ENCODE results near the gene FSTL3. TPM values are rescaled to one million over a fixed set of nuclear protein-coding genes. Genes with fewer than 3 reads are reported as not detected.
"Not testable (repeated sequence)": the region's sequence is repeated elsewhere in the genome, so short reads cannot be mapped to it uniquely, and the experiment has no call there.

Gene FSTL3
- total RNA-seq, 1 experiment from 2014 or later: 7.1 TPM

DNA sequence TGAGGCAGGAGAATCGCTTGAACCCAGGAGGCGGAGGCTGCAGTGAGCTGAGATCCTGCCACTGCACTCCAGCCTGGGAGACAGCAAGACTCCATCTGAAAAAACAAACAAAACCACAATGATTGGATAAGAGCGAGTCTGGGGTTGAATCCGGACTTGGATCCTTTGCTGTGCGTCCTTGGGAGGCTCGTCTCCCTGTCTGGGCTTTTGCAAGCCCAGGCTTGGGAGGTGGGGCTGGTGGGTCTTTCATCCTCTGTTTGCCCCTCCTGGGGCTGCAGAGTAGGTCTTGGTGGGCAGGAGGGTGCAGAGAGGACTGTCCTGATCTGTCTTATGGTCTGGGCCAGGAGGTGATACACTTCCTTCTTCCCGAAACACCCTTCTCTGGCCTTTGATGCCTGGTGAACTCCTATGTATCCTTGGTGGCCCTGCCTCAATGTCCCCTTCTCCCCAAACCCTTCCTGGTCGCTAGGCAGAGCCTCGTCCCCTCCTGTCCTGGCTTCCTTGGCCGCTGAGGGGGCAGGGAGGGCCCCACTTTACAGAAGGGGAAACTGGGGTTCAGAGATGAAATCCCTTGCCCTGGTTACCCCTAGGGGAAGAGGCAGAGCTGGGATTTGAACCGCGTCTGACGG is 49.4 kb downstream of the FSTL3 start:
- no TSS peak for BruUV-seq (replicated peaks)
- TF ChIP-seq, protein P1, sequence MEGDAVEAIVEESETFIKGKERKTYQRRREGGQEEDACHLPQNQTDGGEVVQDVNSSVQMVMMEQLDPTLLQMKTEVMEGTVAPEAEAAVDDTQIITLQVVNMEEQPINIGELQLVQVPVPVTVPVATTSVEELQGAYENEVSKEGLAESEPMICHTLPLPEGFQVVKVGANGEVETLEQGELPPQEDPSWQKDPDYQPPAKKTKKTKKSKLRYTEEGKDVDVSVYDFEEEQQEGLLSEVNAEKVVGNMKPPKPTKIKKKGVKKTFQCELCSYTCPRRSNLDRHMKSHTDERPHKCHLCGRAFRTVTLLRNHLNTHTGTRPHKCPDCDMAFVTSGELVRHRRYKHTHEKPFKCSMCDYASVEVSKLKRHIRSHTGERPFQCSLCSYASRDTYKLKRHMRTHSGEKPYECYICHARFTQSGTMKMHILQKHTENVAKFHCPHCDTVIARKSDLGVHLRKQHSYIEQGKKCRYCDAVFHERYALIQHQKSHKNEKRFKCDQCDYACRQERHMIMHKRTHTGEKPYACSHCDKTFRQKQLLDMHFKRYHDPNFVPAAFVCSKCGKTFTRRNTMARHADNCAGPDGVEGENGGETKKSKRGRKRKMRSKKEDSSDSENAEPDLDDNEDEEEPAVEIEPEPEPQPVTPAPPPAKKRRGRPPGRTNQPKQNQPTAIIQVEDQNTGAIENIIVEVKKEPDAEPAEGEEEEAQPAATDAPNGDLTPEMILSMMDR (IDR thresholded peaks at IDR 0.05; ENCODE audit: unreplicated experiment): no peak
- intact Hi-C loops (cut with micrococcal nuclease; ENCODE audit: unreplicated experiment): no loop called here
- Mint-ChIP-seq H3K9me3 (ENCODE audit: low read depth, unreplicated experiment) (no peaks in the 10 kb centered on the region), H3K36me3 (ENCODE audit: insufficient read depth, unreplicated experiment) (peaks cover 8% of the 10 kb centered on the region), H3K4me3 (ENCODE audit: low read depth, unreplicated experiment) (no peak overlapping the region), H3K27ac (ENCODE audit: unreplicated experiment) (no peak overlapping the region), H3K4me1 (ENCODE audit: low read depth, unreplicated experiment) (no peaks in the 10 kb centered on the region), H3K27me3 (ENCODE audit: unreplicated experiment) (no peaks in the 10 kb centered on the region)
- CTCF ChIA-PET: no interaction called here
- no peak for DNase-seq

DNA sequence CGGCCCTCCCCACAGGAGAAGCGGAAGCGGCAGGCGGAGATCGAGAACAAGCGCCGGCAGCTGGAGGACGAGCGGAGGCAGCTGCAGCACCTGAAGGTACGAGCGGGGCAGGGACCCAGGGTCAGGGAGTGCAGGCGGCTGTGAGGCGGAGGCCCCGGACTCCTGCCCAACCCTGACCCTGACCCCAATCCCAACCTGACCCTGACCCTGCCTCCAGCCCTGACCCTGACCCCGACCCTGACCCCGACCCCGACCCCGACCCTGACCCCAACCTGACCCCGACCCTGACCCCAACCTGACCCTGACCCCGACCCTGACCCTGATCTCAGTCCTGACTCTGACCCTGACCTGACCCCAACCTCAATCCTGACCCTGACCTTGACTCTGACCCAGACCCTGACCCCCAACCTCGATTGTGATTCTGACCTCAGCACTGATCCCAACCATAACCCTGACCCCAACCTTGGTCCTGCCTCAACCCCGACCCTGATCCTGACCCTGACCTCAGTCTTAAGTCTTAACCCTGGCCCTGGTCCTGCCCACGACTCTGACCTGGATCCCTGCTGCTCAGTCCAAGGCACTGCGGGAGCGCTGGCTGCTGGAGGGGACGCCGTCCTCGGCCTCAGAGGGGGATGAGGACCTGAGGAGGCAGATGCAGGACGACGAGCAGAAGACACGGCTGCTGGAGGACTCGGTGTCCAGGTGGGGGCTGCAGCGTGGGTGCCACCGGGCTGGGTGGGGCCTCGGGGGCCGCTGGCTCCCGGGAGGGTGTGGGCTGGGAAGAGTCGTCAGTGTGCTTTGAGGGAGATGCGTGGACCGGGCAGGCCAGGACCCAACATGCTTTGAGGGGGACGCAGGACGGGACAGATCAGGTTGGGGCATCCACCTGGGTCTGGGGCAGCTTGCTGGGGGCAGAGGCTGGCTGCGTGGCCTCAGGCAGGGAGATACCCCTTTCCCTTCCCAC is 51.1 kb downstream of the FSTL3 start:
- Mint-ChIP-seq H3K9me3 (ENCODE audit: low read depth, unreplicated experiment) (no peaks in the 10 kb centered on the region), H3K27ac (ENCODE audit: unreplicated experiment) (no peak overlapping the region), H3K4me3 (ENCODE audit: low read depth, unreplicated experiment) (no peak overlapping the region), H3K27me3 (ENCODE audit: unreplicated experiment) (no peaks in the 10 kb centered on the region), H3K4me1 (ENCODE audit: low read depth, unreplicated experiment) (no peaks in the 10 kb centered on the region), H3K36me3 (ENCODE audit: insufficient read depth, unreplicated experiment) (peaks cover 8% of the 10 kb centered on the region)
- TF ChIP-seq, protein P1 (IDR thresholded peaks at IDR 0.05; ENCODE audit: unreplicated experiment): no peak
- BruUV-seq (replicated peaks): no TSS peak
- DNase-seq: no peak
- CTCF ChIA-PET: no interaction called here
- intact Hi-C loops (cut with micrococcal nuclease; ENCODE audit: unreplicated experiment): no loop called here

DNA sequence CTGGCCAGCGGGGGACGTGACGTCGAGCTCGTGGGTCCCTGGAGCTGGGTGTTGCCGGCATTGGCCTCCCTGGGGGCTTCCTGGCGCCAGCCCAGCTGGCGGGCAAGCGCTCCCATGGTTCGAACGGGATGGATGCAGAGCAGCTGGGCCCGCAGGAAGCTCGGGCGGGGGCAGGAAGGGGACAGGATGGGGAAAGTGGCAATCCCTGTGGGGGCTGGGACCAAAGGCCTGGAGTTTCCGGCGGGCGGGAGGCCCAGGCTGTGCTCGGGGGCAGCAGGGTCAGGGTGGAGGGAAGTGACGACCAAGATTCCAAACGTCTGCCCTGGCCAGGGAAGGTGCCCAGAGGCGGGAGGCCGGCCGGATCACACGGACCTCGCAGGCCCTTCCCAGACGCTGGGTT is 51.8 kb downstream of the FSTL3 start:
- H3K27ac Mint-ChIP-seq (ENCODE audit: unreplicated experiment): no peak overlapping the region
- CTCF ChIA-PET: no interaction called here
- TF ChIP-seq, protein P1 (IDR thresholded peaks at IDR 0.05; ENCODE audit: unreplicated experiment): no peak

DNA sequence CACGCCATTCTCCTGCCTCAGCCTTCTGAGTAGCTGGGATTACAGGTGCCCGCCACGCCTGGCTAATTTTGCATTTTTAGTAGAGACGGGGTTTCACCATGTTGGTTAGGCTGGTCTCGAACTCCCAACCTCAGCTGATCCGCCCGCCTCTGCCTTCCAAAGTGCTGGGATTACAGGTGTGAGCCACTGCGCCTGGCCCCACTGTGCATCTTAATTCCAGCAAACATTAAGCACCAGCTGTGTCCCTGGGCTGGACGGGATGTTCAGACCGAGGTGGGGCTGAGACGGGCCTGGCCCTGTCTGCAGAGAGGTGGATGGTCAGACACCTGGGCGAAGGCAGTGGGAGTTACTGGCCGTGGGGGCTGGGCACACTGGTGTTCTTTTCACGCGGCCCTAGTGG is 53.4 kb downstream of the FSTL3 start:
- not testable (repeated sequence) for BruUV-seq (replicated peaks)

More for the DNA sequence above, 51.8 kb downstream of the FSTL3 start:
- no peak for DNase-seq
- Mint-ChIP-seq H3K4me3 (ENCODE audit: low read depth, unreplicated experiment) (no peak overlapping the region), H3K36me3 (ENCODE audit: insufficient read depth, unreplicated experiment) (peaks cover 8% of the 10 kb centered on the region), H3K27me3 (ENCODE audit: unreplicated experiment) (peaks cover 3% of the 10 kb centered on the region), H3K4me1 (ENCODE audit: low read depth, unreplicated experiment) (peaks cover 2% of the 10 kb centered on the region), H3K9me3 (ENCODE audit: low read depth, unreplicated experiment) (no peaks in the 10 kb centered on the region)
- no TSS peak for BruUV-seq (replicated peaks)
- intact Hi-C loops (cut with micrococcal nuclease; ENCODE audit: unreplicated experiment): no loop called here

More for the DNA sequence above, 53.4 kb downstream of the FSTL3 start:
- H3K4me1 Mint-ChIP-seq (ENCODE audit: low read depth, unreplicated experiment); DNase-seq; CTCF ChIA-PET; H3K9me3 Mint-ChIP-seq (ENCODE audit: low read depth, unreplicated experiment); H3K27ac Mint-ChIP-seq (ENCODE audit: unreplicated experiment); intact Hi-C loops (cut with micrococcal nuclease; ENCODE audit: unreplicated experiment); H3K4me3 Mint-ChIP-seq (ENCODE audit: low read depth, unreplicated experiment); H3K36me3 Mint-ChIP-seq (ENCODE audit: insufficient read depth, unreplicated experiment): not testable (repeated sequence)
- peaks cover 13% of the 10 kb centered on the region for H3K27me3 Mint-ChIP-seq (ENCODE audit: unreplicated experiment)

Measured in Calu3 (cell line).